Endothelial cell of umbilical vein (primary cell): ENCODE data around the gene ENTPD7.

Source experiments
- CTCF ChIP-seq, 2 donors: IDR thresholded peaks; 1 replicate in 1 of 2; 2 replicates in 1 of 2; pipeline ENCODE4 v1.5.1; 2011; ENCODE audit warnings: low read length in 2 of 2, mild to moderate bottlenecking in 2 of 2, moderate library complexity in 2 of 2, control low read depth in 1 of 2, inconsistent platforms in 1 of 2, low read depth in 1 of 2; ENCODE audit not compliant: insufficient read depth in 1 of 2; ENCODE audit errors: extremely low read depth in 1 of 2
- EZH2 ChIP-seq: IDR thresholded peaks from 2 replicates; pipeline ENCODE4 v1.6.1; 2012; ENCODE audit warnings: borderline replicate concordance, low read depth, mild to moderate bottlenecking, moderate library complexity, low read length, inconsistent platforms; ENCODE audit not compliant: severe bottlenecking
- MAX ChIP-seq: IDR thresholded peaks from 2 replicates; pipeline ENCODE4 v1.6.1; 2011; ENCODE audit not compliant: insufficient read depth, insufficient read length
- POLR2A ChIP-seq: IDR thresholded peaks from 2 replicates; pipeline ENCODE4 v1.6.1; 2012; ENCODE audit warnings: low read depth, mild to moderate bottlenecking, control low read depth, low read length
- POLR2AphosphoS5 ChIP-seq: IDR thresholded peaks from 2 replicates; pipeline ENCODE4 v1.6.1; 2012; ENCODE audit warnings: low read depth, mild to moderate bottlenecking, control low read depth, low read length, moderate library complexity; ENCODE audit not compliant: insufficient read depth

GRCh38 chr10:99647601-99648151 lies 11.6 kb upstream of the ENTPD7 start:
- no peak for TF ChIP-seq POLR2AphosphoS5
- TF ChIP-seq POLR2A: no peak
- no peak for TF ChIP-seq CTCF (IDR thresholded peaks at IDR 0.05; ENCODE audit: extremely low read depth in 1 of 2, insufficient read depth in 1 of 2, low read depth in 1 of 2, low read length in 2 of 2)
- TF ChIP-seq EZH2: no peak
- TF ChIP-seq MAX: no peak
